ENCODE results near the gene TRAM2.

DNA sequence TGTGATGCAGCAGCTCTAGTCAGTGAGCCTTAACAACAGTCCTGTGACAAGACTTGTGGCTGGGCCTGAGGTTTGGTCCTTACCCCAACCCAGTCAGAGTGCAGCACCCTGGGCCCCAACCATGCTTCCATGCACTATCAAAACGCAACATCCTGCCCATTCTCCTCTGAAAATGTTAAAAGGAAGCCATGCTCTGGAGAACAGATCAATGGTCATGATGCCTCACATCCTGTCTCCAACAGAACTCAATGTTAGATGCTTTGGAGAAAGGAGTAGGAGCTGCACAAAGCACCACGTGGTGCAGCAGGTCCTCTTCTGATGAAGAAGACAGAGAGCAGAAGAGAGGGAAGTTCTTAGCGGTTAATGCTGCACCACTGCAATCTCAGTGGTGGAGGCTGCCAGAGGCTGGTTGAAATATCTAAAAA is 41.9 kb downstream of the TRAM2 start:
- TF ChIP-seq POLR2A (IDR thresholded peaks at IDR 0.05; ENCODE audit: low read depth) (no peak), POLR2AphosphoS5 (IDR thresholded peaks at IDR 0.05) (no peak), EP300 (IDR thresholded peaks at IDR 0.05) (no peak)
- TF ChIP-seq, protein P1, sequence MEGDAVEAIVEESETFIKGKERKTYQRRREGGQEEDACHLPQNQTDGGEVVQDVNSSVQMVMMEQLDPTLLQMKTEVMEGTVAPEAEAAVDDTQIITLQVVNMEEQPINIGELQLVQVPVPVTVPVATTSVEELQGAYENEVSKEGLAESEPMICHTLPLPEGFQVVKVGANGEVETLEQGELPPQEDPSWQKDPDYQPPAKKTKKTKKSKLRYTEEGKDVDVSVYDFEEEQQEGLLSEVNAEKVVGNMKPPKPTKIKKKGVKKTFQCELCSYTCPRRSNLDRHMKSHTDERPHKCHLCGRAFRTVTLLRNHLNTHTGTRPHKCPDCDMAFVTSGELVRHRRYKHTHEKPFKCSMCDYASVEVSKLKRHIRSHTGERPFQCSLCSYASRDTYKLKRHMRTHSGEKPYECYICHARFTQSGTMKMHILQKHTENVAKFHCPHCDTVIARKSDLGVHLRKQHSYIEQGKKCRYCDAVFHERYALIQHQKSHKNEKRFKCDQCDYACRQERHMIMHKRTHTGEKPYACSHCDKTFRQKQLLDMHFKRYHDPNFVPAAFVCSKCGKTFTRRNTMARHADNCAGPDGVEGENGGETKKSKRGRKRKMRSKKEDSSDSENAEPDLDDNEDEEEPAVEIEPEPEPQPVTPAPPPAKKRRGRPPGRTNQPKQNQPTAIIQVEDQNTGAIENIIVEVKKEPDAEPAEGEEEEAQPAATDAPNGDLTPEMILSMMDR (IDR thresholded peaks at IDR 0.05), result no peak
